Measurements from ENCODE around the gene VAV3.

DNA sequence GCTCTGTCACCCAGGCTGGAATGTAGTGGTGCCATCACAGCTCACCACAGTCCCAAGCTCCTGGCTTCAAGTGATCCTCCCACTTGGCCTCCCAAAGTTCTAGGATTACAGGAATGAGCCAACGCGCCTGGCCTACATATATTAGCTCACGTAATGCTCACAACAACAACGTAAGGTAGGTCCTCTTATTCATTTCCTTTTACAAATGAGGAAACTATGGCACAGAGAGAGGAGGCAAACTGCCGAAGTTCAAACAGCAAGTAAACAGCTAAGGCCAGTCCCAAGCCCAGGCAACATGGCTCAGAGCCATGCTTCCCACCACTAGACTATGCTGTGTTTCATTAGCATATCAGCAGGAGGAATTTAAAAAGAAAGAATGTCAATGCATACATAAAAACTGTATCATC, 284.4 kb downstream of the VAV3 start:
- TF ChIP-seq POLR2A (IDR thresholded peaks at IDR 0.05) = no peak
- TF ChIP-seq, protein P1, sequence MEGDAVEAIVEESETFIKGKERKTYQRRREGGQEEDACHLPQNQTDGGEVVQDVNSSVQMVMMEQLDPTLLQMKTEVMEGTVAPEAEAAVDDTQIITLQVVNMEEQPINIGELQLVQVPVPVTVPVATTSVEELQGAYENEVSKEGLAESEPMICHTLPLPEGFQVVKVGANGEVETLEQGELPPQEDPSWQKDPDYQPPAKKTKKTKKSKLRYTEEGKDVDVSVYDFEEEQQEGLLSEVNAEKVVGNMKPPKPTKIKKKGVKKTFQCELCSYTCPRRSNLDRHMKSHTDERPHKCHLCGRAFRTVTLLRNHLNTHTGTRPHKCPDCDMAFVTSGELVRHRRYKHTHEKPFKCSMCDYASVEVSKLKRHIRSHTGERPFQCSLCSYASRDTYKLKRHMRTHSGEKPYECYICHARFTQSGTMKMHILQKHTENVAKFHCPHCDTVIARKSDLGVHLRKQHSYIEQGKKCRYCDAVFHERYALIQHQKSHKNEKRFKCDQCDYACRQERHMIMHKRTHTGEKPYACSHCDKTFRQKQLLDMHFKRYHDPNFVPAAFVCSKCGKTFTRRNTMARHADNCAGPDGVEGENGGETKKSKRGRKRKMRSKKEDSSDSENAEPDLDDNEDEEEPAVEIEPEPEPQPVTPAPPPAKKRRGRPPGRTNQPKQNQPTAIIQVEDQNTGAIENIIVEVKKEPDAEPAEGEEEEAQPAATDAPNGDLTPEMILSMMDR (IDR thresholded peaks at IDR 0.05 in 4 of 5, conservative IDR thresholded peaks at IDR 0.05 in 1 of 5) = no peak

Data from gastrocnemius medialis (tissue), 4 donors.